Measurements from ENCODE around the gene SMIM5.

The SMIM5 gene

DNA sequence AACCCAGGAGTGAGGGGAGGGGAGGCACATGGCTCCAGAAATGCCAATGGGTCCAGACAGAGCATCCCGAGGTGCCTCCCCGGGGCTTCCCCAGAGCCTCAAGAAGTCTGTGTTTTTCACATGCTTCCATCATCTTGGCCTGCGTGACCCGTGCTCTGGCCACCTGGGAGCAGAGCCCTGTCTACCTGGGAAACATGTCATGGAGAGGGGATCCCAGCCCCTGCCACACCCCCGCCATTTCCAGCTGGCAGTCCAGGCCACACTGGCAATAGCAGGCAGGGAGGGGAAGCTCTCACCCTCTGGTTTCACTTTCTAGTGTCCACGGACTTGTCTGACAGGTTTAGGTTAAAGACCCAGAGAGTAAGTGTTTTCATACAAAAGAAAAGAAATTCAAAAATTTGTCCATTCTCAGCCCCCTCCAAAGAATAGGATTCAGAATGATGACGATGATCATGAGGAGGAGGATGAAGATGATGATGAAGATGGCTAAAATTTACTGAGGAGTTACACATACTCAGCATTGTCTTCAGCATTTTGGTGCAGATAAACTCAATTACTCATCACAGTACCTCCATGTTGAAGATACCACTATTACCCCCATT, 9.0 kb downstream of the SMIM5 start:
- DNase-seq, result no peak

- DNase-seq, result no peak
These were observed 9.8 kb downstream of the SMIM5 start for GRCh38 chr17:75642784-75643642.

DNA sequence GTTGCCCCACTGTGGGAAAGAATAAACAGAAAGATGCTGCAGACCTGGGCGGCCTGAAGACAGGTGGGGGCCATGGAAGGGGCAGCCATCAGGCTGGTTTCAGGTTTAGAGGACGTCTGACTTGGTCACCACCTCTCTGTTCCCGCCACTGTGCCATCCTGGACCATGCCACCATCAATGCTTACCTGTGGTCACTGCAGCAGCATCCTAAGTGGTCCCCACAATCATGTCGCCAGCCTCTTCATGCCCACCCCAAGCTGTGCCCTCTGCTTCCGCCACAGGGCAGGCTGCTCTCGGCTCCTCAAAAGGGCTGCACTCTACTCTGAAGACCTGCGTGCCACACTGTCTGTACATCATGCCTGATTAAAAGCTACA, 10.4 kb downstream of the SMIM5 start:
- no peak for DNase-seq

GRCh38 chr17:75645501-75645888, 12.3 kb downstream of the SMIM5 start:
- DNase-seq, result no peak

- DNase-seq, result no peak
These were observed 12.8 kb downstream of the SMIM5 start for GRCh38 chr17:75645889-75646637.

GRCh38 chr17:75646638-75646992, 13.4 kb downstream of the SMIM5 start:
- no peak for DNase-seq

- DNase-seq, result no peak
These were observed 13.8 kb downstream of the SMIM5 start for GRCh38 chr17:75647061-75647460.

DNA sequence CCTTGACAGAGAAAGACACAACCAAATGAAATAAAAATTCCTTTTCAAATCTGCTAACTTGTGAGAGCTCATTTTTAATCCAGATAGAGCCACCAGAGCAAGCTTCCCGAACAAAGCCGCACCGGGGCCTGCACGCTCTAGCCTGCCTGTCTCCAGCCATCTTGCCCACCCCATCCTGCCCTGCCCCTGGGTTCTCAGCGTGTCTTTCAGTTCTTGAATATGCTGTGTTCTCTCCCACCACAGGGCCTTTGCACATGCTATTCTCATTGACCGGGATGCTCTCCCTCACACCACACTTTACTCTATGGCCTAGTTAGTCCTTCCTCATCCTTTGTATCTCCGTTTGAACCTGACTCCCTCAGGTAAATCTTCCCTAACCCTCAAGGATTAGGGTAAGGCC, 14.7 kb downstream of the SMIM5 start:
- DNase-seq, result no peak

DNA sequence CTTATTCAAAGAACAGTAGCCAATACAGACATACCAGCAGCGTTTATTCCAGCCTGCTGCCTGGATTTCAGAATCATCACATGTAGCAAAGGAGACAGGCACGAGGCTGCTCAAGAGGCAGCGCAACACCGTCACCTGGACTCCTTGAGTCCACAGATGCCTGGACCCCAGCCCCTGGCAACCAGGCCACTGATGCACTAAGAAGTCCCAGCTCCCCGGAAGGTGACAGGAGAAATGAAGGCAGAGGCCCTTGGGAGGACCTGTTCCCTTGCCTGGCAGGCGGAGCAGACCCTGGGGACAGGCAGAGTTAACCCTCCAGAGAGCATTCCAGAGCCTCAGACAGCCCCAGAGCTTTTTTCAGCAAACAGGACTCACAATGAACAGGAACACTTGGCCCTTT, 16.5 kb downstream of the SMIM5 start:
- no peak for DNase-seq

- DNase-seq, result no peak
These were observed 17.6 kb downstream of the SMIM5 start for GRCh38 chr17:75650874-75651273.

DNA sequence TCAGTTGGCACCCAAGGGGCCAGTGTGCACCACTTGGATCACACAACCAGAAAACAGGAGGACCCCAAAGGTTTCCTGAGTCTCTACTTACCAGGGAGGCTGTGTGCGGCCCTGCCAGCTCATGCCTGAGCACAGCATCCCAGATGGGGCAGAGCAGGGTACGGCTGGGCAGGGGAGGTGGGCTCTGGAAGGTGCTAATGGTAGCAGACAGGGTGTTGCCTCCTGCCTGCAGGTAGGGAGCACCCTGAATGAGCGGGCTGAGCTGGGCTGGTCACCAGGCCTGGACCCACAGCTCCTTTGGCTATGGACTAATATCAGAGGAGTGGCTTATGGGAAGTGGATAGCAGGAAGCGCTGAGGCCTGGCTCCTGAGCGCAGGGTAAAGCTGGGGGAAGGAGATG, 19.1 kb downstream of the SMIM5 start:
- DNase-seq, result no peak

DNA sequence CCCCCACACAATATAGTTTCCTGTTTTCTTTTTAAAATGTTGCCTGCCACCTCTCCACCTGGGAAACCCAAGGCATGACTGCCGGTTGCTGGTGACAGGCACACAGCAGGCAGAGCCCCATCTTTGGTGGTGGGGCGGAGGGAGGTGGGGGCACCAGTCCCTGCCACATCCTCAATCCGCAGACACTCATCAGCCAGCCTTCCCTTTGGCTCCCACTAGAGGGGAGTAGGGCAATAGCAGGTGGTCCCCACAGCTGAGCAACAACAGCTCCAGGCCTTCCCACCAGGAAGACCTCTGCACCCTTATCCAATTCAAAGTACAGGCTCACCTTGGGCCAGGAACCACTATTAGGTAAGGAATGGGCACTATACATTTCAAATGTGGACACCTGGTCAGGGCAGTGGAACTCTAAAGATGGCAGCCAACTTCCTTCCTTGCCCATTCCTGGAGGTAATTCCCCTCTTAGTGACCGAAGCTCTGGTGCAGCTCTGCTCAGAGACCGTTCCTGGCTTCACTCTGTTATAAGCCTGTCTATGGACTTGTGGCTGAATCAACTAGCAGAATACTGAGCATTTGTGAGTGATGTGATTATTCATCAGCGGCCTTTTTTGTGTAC, 19.8 kb downstream of the SMIM5 start:
- no peak for DNase-seq

DNA sequence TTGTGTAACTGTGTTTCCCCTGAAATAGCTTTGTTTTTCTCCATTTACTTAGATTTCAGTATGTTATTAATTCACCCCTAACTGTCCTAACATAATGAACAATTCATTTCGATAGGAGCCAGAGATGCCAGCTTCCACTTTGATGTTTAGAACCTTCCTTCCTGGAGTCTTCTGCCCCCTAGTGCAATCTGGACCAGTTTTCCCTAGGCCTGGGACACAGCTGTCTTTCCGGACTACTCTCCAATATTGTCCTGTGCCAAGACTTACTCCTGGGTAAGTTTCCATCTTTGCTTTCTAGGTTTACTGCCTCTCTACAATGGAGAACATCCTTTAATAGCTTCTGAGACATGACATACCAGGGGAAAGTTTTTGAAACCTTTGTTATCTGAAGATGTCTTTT, 20.9 kb downstream of the SMIM5 start:
- no peak for DNase-seq

DNA sequence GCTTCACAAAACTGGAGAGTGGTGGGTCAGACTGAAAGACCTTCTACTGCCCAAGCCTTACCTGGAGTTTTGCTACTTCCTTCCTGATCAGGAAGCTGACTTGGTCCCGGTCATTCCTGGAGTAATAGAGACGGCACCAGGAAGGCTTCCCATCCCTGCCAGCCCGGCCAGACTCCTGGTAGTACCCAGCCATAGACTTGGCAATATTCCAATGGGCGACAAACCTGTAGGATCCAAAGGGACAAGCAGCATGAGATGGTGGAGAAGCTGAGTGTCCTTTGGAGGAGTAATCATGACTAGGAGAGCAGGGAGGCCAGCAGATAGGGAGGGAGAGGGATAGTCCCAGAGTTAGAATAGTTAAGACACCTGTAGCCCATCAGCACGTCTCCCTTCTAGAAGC, 25.0 kb downstream of the SMIM5 start:
- DNase-seq, result no peak

- no peak for DNase-seq
These were observed 28.3 kb downstream of the SMIM5 start for GRCh38 chr17:75661531-75661930.

- no peak for DNase-seq
These were observed 29.3 kb downstream of the SMIM5 start for GRCh38 chr17:75662511-75662910.

- no peak for DNase-seq
These were observed 30.9 kb downstream of the SMIM5 start for GRCh38 chr17:75664099-75664549.

DNA sequence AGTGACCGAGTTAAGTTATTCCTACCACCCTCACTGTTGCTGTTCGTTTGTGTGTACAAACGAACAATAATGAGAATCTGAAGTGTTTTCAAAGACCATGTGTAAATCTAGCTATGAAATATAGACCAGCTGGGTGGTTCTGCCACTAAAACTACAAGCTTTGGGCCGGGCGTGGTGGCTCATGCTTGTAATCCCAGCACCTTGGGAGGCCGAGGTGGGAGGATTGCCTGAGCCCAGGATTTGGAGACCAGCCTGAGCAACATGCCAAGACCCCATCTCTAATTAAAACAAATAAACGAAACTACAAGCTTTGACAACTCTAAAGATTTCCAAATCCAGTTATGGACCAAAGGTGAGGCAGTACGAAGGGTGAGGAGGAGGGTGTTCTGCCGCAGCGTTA, 32.7 kb downstream of the SMIM5 start:
- no peak for DNase-seq

DNA sequence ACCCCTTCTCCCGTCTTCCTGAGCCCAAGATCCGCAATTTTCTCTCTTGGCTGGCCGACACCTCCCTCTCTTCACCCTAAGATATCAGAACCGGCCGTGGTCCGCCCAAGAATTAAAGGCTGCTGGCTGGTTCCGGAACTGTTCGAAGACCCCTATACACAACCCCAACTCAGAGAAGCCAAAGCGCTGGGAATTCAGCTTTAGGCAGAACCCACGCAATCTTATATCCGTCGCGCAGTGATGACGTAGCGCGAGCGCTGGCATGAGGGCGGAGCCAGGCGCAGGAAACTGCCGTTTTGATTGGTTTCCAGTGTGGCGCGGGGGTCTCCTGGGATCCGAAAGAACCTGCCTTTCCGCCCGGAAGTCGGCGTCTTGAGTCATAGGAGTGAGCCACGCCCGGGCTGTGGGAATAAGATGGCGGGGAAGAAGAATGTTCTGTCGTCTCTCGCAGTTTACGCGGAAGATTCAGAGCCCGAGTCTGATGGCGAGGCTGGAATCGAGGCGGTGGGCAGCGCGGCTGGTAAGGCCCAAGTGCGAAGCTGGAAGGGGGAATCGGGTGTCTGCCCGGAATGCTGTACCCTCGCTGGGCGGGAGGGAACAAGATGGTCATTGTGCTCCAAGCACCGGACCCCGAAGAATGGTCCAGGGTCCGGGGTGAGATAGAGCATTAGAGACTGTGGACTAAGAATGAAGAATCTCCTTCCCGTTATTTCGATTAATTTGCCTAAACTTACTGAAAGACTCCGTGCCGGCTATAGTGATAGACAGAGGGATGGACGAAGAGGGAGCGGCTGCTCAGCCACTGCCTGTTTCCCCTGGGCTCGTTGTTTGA, 33.9 kb downstream of the SMIM5 start, which contains the start of the genes RECQL5 and SAP30BP:
Gene RECQL5 (minus strand): TSS at position 196 of the 832 bp plus-strand sequence. CDS start 597 bp downstream, outside the sequence.
Gene SAP30BP (plus strand): TSS at position 380 of the 832 bp plus-strand sequence. CDS start 35 bp downstream, at position 415.
- peak; percentile 86 for DNase-seq

GRCh38 chr17:75667825-75668224, 34.6 kb downstream of the SMIM5 start:
- DNase-seq, result no peak

- DNase-seq, result no peak
These were observed 35.3 kb downstream of the SMIM5 start for GRCh38 chr17:75668489-75668888.

DNA sequence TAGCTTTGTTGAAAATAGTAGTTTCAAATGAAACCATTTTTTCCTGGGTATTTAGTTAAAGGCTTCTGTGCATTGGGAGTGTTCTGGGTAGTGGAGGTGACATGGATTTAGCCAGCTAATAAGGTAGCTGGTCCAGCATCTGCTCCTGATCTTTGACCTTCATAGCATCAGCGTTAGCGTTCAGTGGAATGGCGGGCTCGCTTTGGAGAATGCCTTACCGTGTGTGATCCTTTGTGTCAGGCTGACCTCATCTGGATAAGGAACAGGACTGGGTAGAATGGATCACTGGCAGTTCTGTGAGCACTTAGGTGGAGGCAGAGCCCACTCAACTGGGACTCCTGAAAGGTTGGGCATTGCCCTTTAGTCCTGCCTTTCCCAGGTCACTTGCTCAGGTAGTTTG, 37.6 kb downstream of the SMIM5 start:
- no peak for DNase-seq

All from NCI-H1417 treated with DMSO at 0.1 percent for 48 hours (cell line).